Keratinocyte (primary cell): ENCODE data around the gene UROD. TPM values are rescaled to one million over a fixed set of nuclear protein-coding genes. Genes with fewer than 3 reads are reported as not detected.

Experiments
- DNase-seq: peaks from one replicate; pipeline ENCODE4 v3.0.0-alpha.2; 2011; ENCODE audit warnings: low read depth, missing footprints, low spot score
- FAIRE-seq: peaks from 2 replicates; lab custom pipeline; 2011; peaks lifted over from hg19 to GRCh38; lab: Jason Lieb, UNC
- H2AFZ ChIP-seq: 2 replicates; pipeline ENCODE4 v1.6.0; 2012; ENCODE audit warnings: low read length, control low read depth, inconsistent platforms; ENCODE audit not compliant: control insufficient read depth
- H3K27ac ChIP-seq: 2 replicates; pipeline ENCODE4 v1.5.1; 2011; ENCODE audit warnings: low read length; ENCODE audit not compliant: control insufficient read depth, insufficient read depth
- H3K27me3 ChIP-seq: 3 replicates; pipeline ENCODE4 v1.6.0; 2011; ENCODE audit warnings: low read length; ENCODE audit not compliant: control insufficient read depth, insufficient read depth; ENCODE audit errors: extremely low read depth
- H3K36me3 ChIP-seq, 2 experiments: 2 replicates in 1 of 2; 3 replicates in 1 of 2; pipeline ENCODE4 v1.5.1; 2011; ENCODE audit warnings: low read length in 2 of 2, mild to moderate bottlenecking in 1 of 2; ENCODE audit not compliant: control insufficient read depth in 2 of 2, insufficient read depth in 2 of 2; ENCODE audit errors: extremely low read depth in 1 of 2
- H3K4me1 ChIP-seq: 3 replicates; pipeline ENCODE4 v1.5.1; 2011; ENCODE audit warnings: low read length; ENCODE audit not compliant: control insufficient read depth, insufficient read depth; ENCODE audit errors: extremely low read depth
- H3K4me2 ChIP-seq: 3 replicates; pipeline ENCODE4 v1.6.0; 2011; ENCODE audit warnings: low read depth, low read length; ENCODE audit not compliant: control insufficient read depth, insufficient read depth; ENCODE audit errors: extremely low read depth
- H3K4me3 ChIP-seq, 3 experiments: fragments of 200-600 bp in 1 of 3; sonication (generic) in 1 of 3; 2 replicates in 2 of 3; 3 replicates in 1 of 3; pipeline ENCODE4 v1.5.1; 2011 to 2016; ENCODE audit warnings: low read length in 3 of 3, mild to moderate bottlenecking in 3 of 3, control low read depth in 2 of 3, inconsistent platforms in 1 of 3, low read depth in 1 of 3, mixed read lengths in 1 of 3, mixed run types in 1 of 3, moderate library complexity in 1 of 3; ENCODE audit not compliant: control insufficient read depth in 2 of 3, insufficient read depth in 2 of 3; ENCODE audit errors: extremely low read depth in 1 of 3
- H3K79me2 ChIP-seq: 2 replicates; pipeline ENCODE4 v1.6.0; 2012; ENCODE audit warnings: low read length; ENCODE audit not compliant: control insufficient read depth, insufficient read depth
- H3K9ac ChIP-seq: 3 replicates; pipeline ENCODE4 v1.6.0; 2011; ENCODE audit warnings: low read length; ENCODE audit not compliant: control insufficient read depth, insufficient read depth; ENCODE audit errors: extremely low read depth
- H3K9me1 ChIP-seq: 3 replicates; pipeline ENCODE4 v1.6.0; 2011; ENCODE audit warnings: low read length; ENCODE audit not compliant: control insufficient read depth, insufficient read depth; ENCODE audit errors: extremely low read depth
- H3K9me3 ChIP-seq: 2 replicates; pipeline ENCODE4 v1.5.1; 2012; ENCODE audit warnings: low read depth, low read length; ENCODE audit not compliant: control insufficient read depth
- H4K20me1 ChIP-seq: 3 replicates; pipeline ENCODE4 v1.6.0; 2011; ENCODE audit warnings: low read length; ENCODE audit not compliant: control insufficient read depth, insufficient read depth; ENCODE audit errors: extremely low read depth
- EZH2 ChIP-seq: IDR thresholded peaks from one replicate; pipeline ENCODE4 v1.6.1; 2012; ENCODE audit warnings: inconsistent platforms, mild to moderate bottlenecking, low read length, moderate library complexity
- dilution Hi-C: fragments of 300-500 bp; cut with MboI; formaldehyde crosslinking; loops from one replicate; pipeline ENCODE4 v1.7.0; 2020; ENCODE audit warnings: low sequenced_read_pairs; ENCODE audit not compliant: extremely low pct_ligation_motif_present
- polyA plus RNA-seq, 5 experiments: library from polyadenylated mRNA; depleted of rRNA in 3 of 5; stranded (reverse) in 3 of 5; stranded (forward) in 1 of 5; unstranded in 1 of 5; fragments of >200 nt; gene quantifications; 1 replicate in 1 of 5; 2 replicates in 3 of 5; 3 replicates in 1 of 5; pipeline versions ENCODE4 v1.2.1 to v1.2.3, GENCODE V29; 2011 to 2012; ENCODE audit warnings: missing spikeins in 2 of 5, low read depth in 1 of 5, low replicate concordance in 1 of 5
- TF ChIP-seq, protein P1 (sequence below), 3 experiments: IDR thresholded peaks in 1 of 3; conservative IDR thresholded peaks in 1 of 3; optimal IDR thresholded peaks in 1 of 3; 2 replicates in 2 of 3; 3 replicates in 1 of 3; pipeline versions ENCODE3 to v1.5.1; 2011; ENCODE audit warnings: low read length in 3 of 3, mild to moderate bottlenecking in 3 of 3, moderate library complexity in 2 of 3, control low read depth in 1 of 3, inconsistent platforms in 1 of 3; ENCODE audit not compliant: insufficient read depth in 2 of 3; ENCODE audit errors: extremely low read depth in 1 of 3

UROD gene
- polyA plus RNA-seq, 1 donor (not counting 4 experiments of a cell fraction or from before 2014, with no cell fraction given), result 157 TPM

DNA sequence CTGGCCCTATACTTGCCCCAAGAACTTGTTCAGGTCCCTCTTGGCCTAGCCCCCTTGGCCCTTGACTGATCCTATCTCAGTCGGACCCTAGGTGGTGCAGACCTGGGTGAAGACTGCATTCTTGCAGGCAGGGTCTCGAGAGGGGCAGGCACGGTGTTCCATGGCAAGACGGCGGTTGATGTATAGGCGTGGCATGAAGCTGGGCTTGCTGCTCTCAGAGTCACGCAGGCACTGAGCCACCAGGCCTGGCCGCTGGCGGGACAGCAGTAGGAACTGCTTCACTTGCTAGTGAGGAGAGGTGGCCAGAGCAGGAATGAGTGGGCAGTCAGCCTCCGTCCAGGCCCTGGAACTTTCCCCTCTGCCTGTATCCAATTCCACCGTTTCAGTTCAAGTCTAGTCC, 4.7 kb upstream of the UROD start:
- H3K9me3 ChIP-seq, result no peaks in the 10 kb centered on the region
- no peak overlapping the region for H3K4me2 ChIP-seq
- no peaks in the 10 kb centered on the region for H3K9me1 ChIP-seq
- H3K4me1 ChIP-seq, result peaks cover 14% of the 10 kb centered on the region
- H3K27me3 ChIP-seq, result no peaks in the 10 kb centered on the region
- no peak overlapping the region for H3K4me3 ChIP-seq
- no peak overlapping the region for H3K9ac ChIP-seq
- peaks cover 16% of the 10 kb centered on the region for H3K79me2 ChIP-seq
- H2AFZ ChIP-seq, result no peak overlapping the region
- H3K36me3 ChIP-seq, result peaks cover 36 to 49% of the 10 kb centered on the region in 2 experiments
- H3K27ac ChIP-seq, result no peak overlapping the region
- DNase-seq, result no peak
- H4K20me1 ChIP-seq, result no peaks in the 10 kb centered on the region
- no peak for FAIRE-seq
- dilution Hi-C loops, result no loop called here
- TF ChIP-seq, protein P1, sequence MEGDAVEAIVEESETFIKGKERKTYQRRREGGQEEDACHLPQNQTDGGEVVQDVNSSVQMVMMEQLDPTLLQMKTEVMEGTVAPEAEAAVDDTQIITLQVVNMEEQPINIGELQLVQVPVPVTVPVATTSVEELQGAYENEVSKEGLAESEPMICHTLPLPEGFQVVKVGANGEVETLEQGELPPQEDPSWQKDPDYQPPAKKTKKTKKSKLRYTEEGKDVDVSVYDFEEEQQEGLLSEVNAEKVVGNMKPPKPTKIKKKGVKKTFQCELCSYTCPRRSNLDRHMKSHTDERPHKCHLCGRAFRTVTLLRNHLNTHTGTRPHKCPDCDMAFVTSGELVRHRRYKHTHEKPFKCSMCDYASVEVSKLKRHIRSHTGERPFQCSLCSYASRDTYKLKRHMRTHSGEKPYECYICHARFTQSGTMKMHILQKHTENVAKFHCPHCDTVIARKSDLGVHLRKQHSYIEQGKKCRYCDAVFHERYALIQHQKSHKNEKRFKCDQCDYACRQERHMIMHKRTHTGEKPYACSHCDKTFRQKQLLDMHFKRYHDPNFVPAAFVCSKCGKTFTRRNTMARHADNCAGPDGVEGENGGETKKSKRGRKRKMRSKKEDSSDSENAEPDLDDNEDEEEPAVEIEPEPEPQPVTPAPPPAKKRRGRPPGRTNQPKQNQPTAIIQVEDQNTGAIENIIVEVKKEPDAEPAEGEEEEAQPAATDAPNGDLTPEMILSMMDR (optimal IDR thresholded peaks at IDR 0.05 in 1 of 3, IDR thresholded peaks at IDR 0.05 in 1 of 3, conservative IDR thresholded peaks at IDR 0.05 in 1 of 3; ENCODE audit: extremely low read depth in 1 of 3, insufficient read depth in 2 of 3, low read length in 3 of 3), result no peak
- no peak for TF ChIP-seq EZH2

DNA sequence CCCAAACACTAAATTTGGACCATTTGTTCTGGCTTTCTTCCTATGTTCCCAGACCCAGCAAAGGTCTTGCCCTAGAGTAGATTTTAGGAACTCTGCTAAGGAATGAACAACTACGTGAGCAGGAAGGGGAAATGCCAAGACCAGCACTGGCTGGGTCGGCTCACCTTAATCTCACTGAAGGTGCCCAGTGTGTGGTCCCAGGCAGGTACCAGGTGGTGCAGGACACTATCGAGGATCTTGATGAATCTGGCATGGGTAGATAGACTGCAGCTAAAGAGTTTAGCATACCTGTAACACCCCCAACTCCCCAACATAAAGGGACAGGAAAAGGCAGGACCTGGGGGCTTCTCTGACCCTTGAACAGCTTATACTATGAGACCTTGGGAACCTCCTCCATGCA, 4.0 kb upstream of the UROD start:
- dilution Hi-C loops, result no loop called here
- no peak for FAIRE-seq

More for the DNA sequence above, 4.0 kb upstream of the UROD start:
- no peak overlapping the region for H3K9ac ChIP-seq
- H3K4me2 ChIP-seq, result no peak overlapping the region
- no peaks in the 10 kb centered on the region for H3K9me1 ChIP-seq
- H3K4me1 ChIP-seq, result peaks cover 17% of the 10 kb centered on the region
- H4K20me1 ChIP-seq, result no peaks in the 10 kb centered on the region
- no peak overlapping the region for H2AFZ ChIP-seq
- TF ChIP-seq EZH2, result no peak
- TF ChIP-seq, protein P1 (optimal IDR thresholded peaks at IDR 0.05 in 1 of 3, IDR thresholded peaks at IDR 0.05 in 1 of 3, conservative IDR thresholded peaks at IDR 0.05 in 1 of 3; ENCODE audit: extremely low read depth in 1 of 3, insufficient read depth in 2 of 3, low read length in 3 of 3), result no peak
- H3K27me3 ChIP-seq, result no peaks in the 10 kb centered on the region
- H3K36me3 ChIP-seq, result peaks cover 36 to 47% of the 10 kb centered on the region in 2 experiments
- H3K27ac ChIP-seq, result no peak overlapping the region
- no peaks in the 10 kb centered on the region for H3K9me3 ChIP-seq
- H3K4me3 ChIP-seq, result no peak overlapping the region
- H3K79me2 ChIP-seq, result peaks cover 19% of the 10 kb centered on the region
- no peak for DNase-seq
